ENCODE measurements around the gene KRTAP19-3. TPM values are rescaled to one million over a fixed set of nuclear protein-coding genes. Genes with fewer than 3 reads are reported as not detected.

The KRTAP19-3 gene
- total RNA-seq, 1 donor from 2014 or later = not detected

Other genes with a start within 250 kb of the KRTAP19-3 start
- gene KRTAP24-1, start 209.1 kb downstream of the KRTAP19-3 start, total RNA-seq = not detected in 2 replicates
- gene KRTAP25-1, start 202.5 kb downstream of the KRTAP19-3 start, total RNA-seq = not detected in 2 replicates
- gene KRTAP26-1, start 171.7 kb downstream of the KRTAP19-3 start, total RNA-seq = not detected in 2 replicates
- gene KRTAP27-1, start 154.3 kb downstream of the KRTAP19-3 start, total RNA-seq = not detected in 2 replicates
- gene KRTAP23-1, start 143.4 kb downstream of the KRTAP19-3 start, total RNA-seq = not detected in 2 replicates
- gene KRTAP13-2, start 119.7 kb downstream of the KRTAP19-3 start, total RNA-seq = not detected in 2 replicates
- gene KRTAP13-1, start 96.0 kb downstream of the KRTAP19-3 start, total RNA-seq = not detected in 2 replicates
- gene KRTAP13-3, start 66.1 kb downstream of the KRTAP19-3 start, total RNA-seq = not detected in 2 replicates
- gene KRTAP13-4, start 61.8 kb downstream of the KRTAP19-3 start, total RNA-seq = not detected in 2 replicates
- gene KRTAP15-1, start 51.7 kb downstream of the KRTAP19-3 start, total RNA-seq = not detected in 2 replicates
- gene KRTAP19-1, start 11.6 kb downstream of the KRTAP19-3 start, total RNA-seq = not detected in 2 replicates
- not detected in 2 replicates for gene KRTAP19-2, start 4.6 kb downstream of the KRTAP19-3 start, total RNA-seq
- not detected in 2 replicates for gene KRTAP19-4, start 5.2 kb upstream of the KRTAP19-3 start, total RNA-seq
- gene KRTAP19-5, start 10.1 kb upstream of the KRTAP19-3 start, total RNA-seq = not detected in 2 replicates
- not detected in 2 replicates for gene KRTAP19-6, start 49.9 kb upstream of the KRTAP19-3 start, total RNA-seq
- not detected in 2 replicates for gene KRTAP19-7, start 69.3 kb upstream of the KRTAP19-3 start, total RNA-seq
- gene KRTAP22-2, start 98.4 kb upstream of the KRTAP19-3 start, total RNA-seq = not detected in 2 replicates
- gene KRTAP6-3, start 100.4 kb upstream of the KRTAP19-3 start, total RNA-seq = not detected in 2 replicates
- gene KRTAP6-2, start 106.9 kb upstream of the KRTAP19-3 start, total RNA-seq = not detected in 2 replicates
- not detected in 2 replicates for gene KRTAP22-1, start 109.1 kb upstream of the KRTAP19-3 start, total RNA-seq
- gene KRTAP6-1, start 121.9 kb upstream of the KRTAP19-3 start, total RNA-seq = not detected in 2 replicates
- gene KRTAP20-1, start 124.4 kb upstream of the KRTAP19-3 start, total RNA-seq = not detected in 2 replicates
- gene KRTAP20-4, start 128.6 kb upstream of the KRTAP19-3 start, total RNA-seq = not detected in 2 replicates
- not detected in 2 replicates for gene KRTAP20-2, start 143.2 kb upstream of the KRTAP19-3 start, total RNA-seq
- not detected in 2 replicates for gene KRTAP20-3, start 150.9 kb upstream of the KRTAP19-3 start, total RNA-seq
- not detected in 2 replicates for gene KRTAP21-3, start 226.8 kb upstream of the KRTAP19-3 start, total RNA-seq